Natural killer cell (primary cell): ENCODE results near the gene FBN1. TPM values are rescaled to one million over a fixed set of nuclear protein-coding genes. Genes with fewer than 3 reads are reported as not detected.

ENCODE experiments used
- ATAC-seq, 3 donors: fragments of 150-1000 bp in 2 of 3; fragments of 200-7000 bp in 1 of 3; cut with Tn5 transposase; 1 replicate in 1 of 3; 2 replicates in 2 of 3; pipeline ENCODE4 v1.10.0; 2021; ENCODE audit warnings: mild to moderate bottlenecking in 2 of 3, moderate library complexity in 2 of 3
- DNase-seq, 2 donors: peaks; one replicate each; pipeline versions ENCODE4 v3.0.0 to v3.0.0-alpha.2; 2013 to 2021; ENCODE audit warnings: mixed read lengths in 1 of 2
- H3K27ac ChIP-seq: one replicate; pipeline ENCODE4 v1.5.1; 2013; ENCODE audit warnings: mild to moderate bottlenecking, low read length
- H3K27me3 ChIP-seq: one replicate; pipeline ENCODE4 v1.6.1; 2013; ENCODE audit warnings: low read length; ENCODE audit not compliant: control insufficient read depth, insufficient read depth
- H3K36me3 ChIP-seq: one replicate; pipeline ENCODE4 v1.6.1; 2013; ENCODE audit warnings: low read length; ENCODE audit not compliant: control insufficient read depth, insufficient read depth
- H3K4me1 ChIP-seq: one replicate; pipeline ENCODE4 v1.6.1; 2013; ENCODE audit warnings: low read length; ENCODE audit not compliant: control insufficient read depth, insufficient read depth
- H3K4me3 ChIP-seq: one replicate; pipeline ENCODE4 v1.5.1; 2013; ENCODE audit warnings: low read length
- H3K9me3 ChIP-seq: one replicate; pipeline ENCODE4 v1.6.1; 2013; ENCODE audit warnings: low read length; ENCODE audit not compliant: control insufficient read depth, insufficient read depth
- H3K27ac Mint-ChIP-seq, 2 donors: one replicate each; pipeline ENCODE4 v1.8.0; 2022; ENCODE audit warnings: mild to moderate bottlenecking in 2 of 2, mixed read lengths in 2 of 2, moderate library complexity in 1 of 2
- H3K27me3 Mint-ChIP-seq, 2 donors: one replicate each; pipeline ENCODE4 v1.8.0; 2022; ENCODE audit warnings: low read depth in 2 of 2, mixed read lengths in 2 of 2
- H3K36me3 Mint-ChIP-seq: one replicate; pipeline ENCODE4 v1.8.0; 2022; ENCODE audit warnings: mixed read lengths
- H3K4me1 Mint-ChIP-seq, 2 donors: one replicate each; pipeline ENCODE4 v1.8.0; 2022; ENCODE audit warnings: mixed read lengths in 2 of 2
- H3K4me3 Mint-ChIP-seq: one replicate; pipeline ENCODE4 v1.8.0; 2022; ENCODE audit warnings: mild to moderate bottlenecking, moderate library complexity, mixed read lengths
- H3K9me3 Mint-ChIP-seq, 2 donors: one replicate each; pipeline ENCODE4 v1.8.0; 2022; ENCODE audit warnings: mixed read lengths in 2 of 2
- whole genome bisulfite sequencing: methylation state at CpG from one replicate; pipeline ENCODE4 v1.1.7; 2013; ENCODE audit warnings: missing lambda C conversion rate; ENCODE audit not compliant: insufficient coverage; 5-methylcytosine and 5-hydroxymethylcytosine counted together
- intact Hi-C: fragments of 100-400 bp; cut with micrococcal nuclease; formaldehyde crosslinking; loops from one replicate; pipeline ENCODE4 v1.14.2; 2022
- total RNA-seq, 4 donors: library from RNA; stranded (reverse); fragments of 120-200 nt in 1 of 4; gene quantifications; one replicate each; pipeline versions ENCODE4 v1.2.3 to v1.2.4, GENCODE V29; 2013 to 2022
- TF ChIP-seq, protein P1 (sequence below): fragments of 200-600 bp; IDR thresholded peaks from one replicate; pipeline ENCODE4 v1.8.0; 2022; ENCODE audit warnings: antibody characterized with exemption

The FBN1 gene
- total RNA-seq, 3 donors from 2014 or later (not counting 1 experiment from before 2014, with no cell fraction given) = 0.33 to 0.54 (median 0.33) TPM

GRCh38 chr15:48536681-48537091 lies 108.8 kb downstream of the FBN1 start:
- Histone ChIP-seq H3K27ac (no peak overlapping the region), H3K4me3 (no peak overlapping the region), H3K4me1 (no peaks in the 10 kb centered on the region), H3K27me3 (no peaks in the 10 kb centered on the region), H3K9me3 (no peaks in the 10 kb centered on the region), H3K36me3 (no peaks in the 10 kb centered on the region)
- Mint-ChIP-seq H3K36me3 (no peaks in the 10 kb centered on the region), H3K9me3 (no peaks in the 10 kb centered on the region), H3K4me1 (no peaks in the 10 kb centered on the region), H3K4me3 (no peak overlapping the region), H3K27me3 (peaks cover 0 to 2% of the 10 kb centered on the region in 2 donors), H3K27ac (no peak overlapping the region)
- ATAC-seq = no peak
- intact Hi-C loops = no loop called here
- DNase-seq = no peak
- TF ChIP-seq, protein P1, sequence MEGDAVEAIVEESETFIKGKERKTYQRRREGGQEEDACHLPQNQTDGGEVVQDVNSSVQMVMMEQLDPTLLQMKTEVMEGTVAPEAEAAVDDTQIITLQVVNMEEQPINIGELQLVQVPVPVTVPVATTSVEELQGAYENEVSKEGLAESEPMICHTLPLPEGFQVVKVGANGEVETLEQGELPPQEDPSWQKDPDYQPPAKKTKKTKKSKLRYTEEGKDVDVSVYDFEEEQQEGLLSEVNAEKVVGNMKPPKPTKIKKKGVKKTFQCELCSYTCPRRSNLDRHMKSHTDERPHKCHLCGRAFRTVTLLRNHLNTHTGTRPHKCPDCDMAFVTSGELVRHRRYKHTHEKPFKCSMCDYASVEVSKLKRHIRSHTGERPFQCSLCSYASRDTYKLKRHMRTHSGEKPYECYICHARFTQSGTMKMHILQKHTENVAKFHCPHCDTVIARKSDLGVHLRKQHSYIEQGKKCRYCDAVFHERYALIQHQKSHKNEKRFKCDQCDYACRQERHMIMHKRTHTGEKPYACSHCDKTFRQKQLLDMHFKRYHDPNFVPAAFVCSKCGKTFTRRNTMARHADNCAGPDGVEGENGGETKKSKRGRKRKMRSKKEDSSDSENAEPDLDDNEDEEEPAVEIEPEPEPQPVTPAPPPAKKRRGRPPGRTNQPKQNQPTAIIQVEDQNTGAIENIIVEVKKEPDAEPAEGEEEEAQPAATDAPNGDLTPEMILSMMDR = no peak
- 35% methylated on average over 3 of the region's 3 CpGs for WGBS

DNA sequence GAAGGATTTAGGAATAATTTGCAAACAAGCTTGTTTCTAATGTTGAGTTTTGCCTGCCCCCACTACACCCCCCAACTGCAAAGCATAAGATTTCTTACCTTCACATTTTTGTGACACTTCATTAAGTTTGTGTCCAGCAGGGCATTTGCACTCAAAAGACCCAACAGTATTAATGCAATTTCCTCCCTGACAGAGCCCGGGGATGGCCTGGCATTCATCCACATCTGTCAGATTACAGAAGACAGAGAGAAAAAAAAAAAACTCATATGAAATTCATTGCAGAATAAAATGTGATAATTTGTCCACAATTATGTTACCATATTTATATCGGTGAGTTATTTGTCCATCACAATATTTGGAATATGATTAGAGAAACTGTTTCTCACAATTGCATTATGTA lies 111.5 kb downstream of the FBN1 start:
- Mint-ChIP-seq H3K36me3 (no peaks in the 10 kb centered on the region), H3K9me3 (no peaks in the 10 kb centered on the region), H3K4me1 (no peaks in the 10 kb centered on the region), H3K4me3 (no peak overlapping the region), H3K27ac (no peak overlapping the region), H3K27me3 (peaks cover 0 to under 1% of the 10 kb centered on the region in 2 donors)
- 80% methylated on average over 1 of the region's 2 CpGs for WGBS
- TF ChIP-seq, protein P1 = no peak
- no peaks in the 10 kb centered on the region for H3K9me3 ChIP-seq
- H3K4me1 ChIP-seq = no peaks in the 10 kb centered on the region
- H3K27me3 ChIP-seq = no peaks in the 10 kb centered on the region
- ATAC-seq (no peak), DNase-seq (no peak)
- no peaks in the 10 kb centered on the region for H3K36me3 ChIP-seq
- no peak overlapping the region for H3K27ac ChIP-seq
- intact Hi-C loops = no loop called here
- no peak overlapping the region for H3K4me3 ChIP-seq

DNA sequence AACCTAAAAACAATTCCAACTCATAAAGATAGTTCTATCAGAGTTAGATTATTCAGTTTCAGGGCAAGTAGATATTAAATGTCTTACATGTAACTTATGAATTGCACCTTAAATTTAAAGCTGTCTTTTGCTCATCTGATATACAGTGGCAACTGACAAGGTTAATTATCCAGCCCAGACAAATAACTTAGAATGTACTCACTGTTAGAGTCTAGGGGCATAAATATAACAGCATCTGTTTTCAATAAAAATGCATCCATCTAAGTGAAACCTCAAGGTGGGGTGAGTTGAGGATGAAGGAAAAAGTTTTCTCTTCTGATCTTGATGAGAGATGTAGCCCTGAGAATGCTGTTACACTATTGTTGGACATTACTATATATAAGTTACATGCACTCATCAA lies 112.6 kb downstream of the FBN1 start:
- Histone ChIP-seq H3K4me1 (no peaks in the 10 kb centered on the region), H3K36me3 (no peaks in the 10 kb centered on the region), H3K27ac (no peak overlapping the region), H3K4me3 (no peak overlapping the region), H3K9me3 (no peaks in the 10 kb centered on the region), H3K27me3 (no peaks in the 10 kb centered on the region)
- H3K9me3 Mint-ChIP-seq = no peaks in the 10 kb centered on the region
- H3K27me3 Mint-ChIP-seq = no peaks in the 10 kb centered on the region
- no peaks in the 10 kb centered on the region for H3K36me3 Mint-ChIP-seq
- no peak overlapping the region for H3K4me3 Mint-ChIP-seq
- TF ChIP-seq, protein P1 = no peak
- ATAC-seq (no peak), DNase-seq (no peak)
- H3K27ac Mint-ChIP-seq = no peak overlapping the region
- H3K4me1 Mint-ChIP-seq = no peaks in the 10 kb centered on the region
- intact Hi-C loops = no loop called here

GRCh38 chr15:48530528-48530927 lies 115.0 kb downstream of the FBN1 start:
- TF ChIP-seq, protein P1 = no peak
- no peaks in the 10 kb centered on the region for H3K36me3 Mint-ChIP-seq

More at GRCh38 chr15:48530528-48530927, 115.0 kb downstream of the FBN1 start:
- intact Hi-C loops = no loop called here
- Histone ChIP-seq H3K4me1 (no peaks in the 10 kb centered on the region), H3K4me3 (no peak overlapping the region), H3K36me3 (no peaks in the 10 kb centered on the region), H3K27ac (no peak overlapping the region), H3K9me3 (no peaks in the 10 kb centered on the region), H3K27me3 (no peaks in the 10 kb centered on the region)
- Mint-ChIP-seq H3K4me3 (no peak overlapping the region), H3K9me3 (no peaks in the 10 kb centered on the region), H3K27me3 (no peaks in the 10 kb centered on the region), H3K27ac (no peak overlapping the region), H3K4me1 (no peaks in the 10 kb centered on the region)
- ATAC-seq (no peak), DNase-seq (no peak)
- WGBS = 100% methylated on average over 3 of the region's 4 CpGs
